Transverse colon (tissue), 4 donors: Measurements from ENCODE around the gene PAX7.

Experiments used
- POLR2A ChIP-seq: fragments of 450-650 bp; IDR thresholded peaks from one replicate; pipeline ENCODE4 v1.6.1; 2016; ENCODE audit warnings: antibody characterized with exemption, mild to moderate bottlenecking, moderate library complexity
- POLR2AphosphoS5 ChIP-seq, 3 donors: sonication (generic); formaldehyde crosslinking; IDR thresholded peaks; one replicate each; pipeline ENCODE4 v1.6.1; 2016; ENCODE audit warnings: antibody characterized with exemption in 3 of 3
- TF ChIP-seq, protein P1 (sequence below), 5 experiments: fragments of 200-600 bp in 3 of 5; fragments of 450-650 bp in 2 of 5; sonication (generic) in 3 of 5; IDR thresholded peaks; 1 replicate in 2 of 5; 2 replicates in 3 of 5; pipeline ENCODE4 v1.5.1; 2016 to 2017; ENCODE audit warnings: antibody characterized with exemption in 5 of 5, inconsistent platforms in 3 of 5, mild to moderate bottlenecking in 2 of 5, moderate library complexity in 1 of 5

DNA sequence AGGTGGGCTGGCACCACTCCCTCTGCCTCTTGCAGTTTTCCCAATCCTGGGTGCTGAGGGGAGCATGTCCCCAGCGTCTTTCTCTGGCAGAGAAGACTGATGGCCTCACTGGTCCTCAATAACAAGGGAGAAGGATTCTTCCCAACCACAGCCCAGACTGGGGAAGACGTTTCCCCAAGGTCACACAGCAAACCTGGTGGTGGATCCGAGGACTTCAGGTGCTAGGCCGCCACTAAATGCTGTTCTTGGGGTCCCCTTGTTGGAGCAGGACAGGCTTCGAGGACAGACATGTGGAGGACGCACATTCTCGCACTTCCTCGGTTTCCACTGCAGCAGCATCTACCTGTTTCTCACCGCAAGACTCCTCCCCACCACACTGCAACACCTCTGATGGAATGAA is 30.9 kb upstream of the PAX7 start:
- TF ChIP-seq, protein P1, sequence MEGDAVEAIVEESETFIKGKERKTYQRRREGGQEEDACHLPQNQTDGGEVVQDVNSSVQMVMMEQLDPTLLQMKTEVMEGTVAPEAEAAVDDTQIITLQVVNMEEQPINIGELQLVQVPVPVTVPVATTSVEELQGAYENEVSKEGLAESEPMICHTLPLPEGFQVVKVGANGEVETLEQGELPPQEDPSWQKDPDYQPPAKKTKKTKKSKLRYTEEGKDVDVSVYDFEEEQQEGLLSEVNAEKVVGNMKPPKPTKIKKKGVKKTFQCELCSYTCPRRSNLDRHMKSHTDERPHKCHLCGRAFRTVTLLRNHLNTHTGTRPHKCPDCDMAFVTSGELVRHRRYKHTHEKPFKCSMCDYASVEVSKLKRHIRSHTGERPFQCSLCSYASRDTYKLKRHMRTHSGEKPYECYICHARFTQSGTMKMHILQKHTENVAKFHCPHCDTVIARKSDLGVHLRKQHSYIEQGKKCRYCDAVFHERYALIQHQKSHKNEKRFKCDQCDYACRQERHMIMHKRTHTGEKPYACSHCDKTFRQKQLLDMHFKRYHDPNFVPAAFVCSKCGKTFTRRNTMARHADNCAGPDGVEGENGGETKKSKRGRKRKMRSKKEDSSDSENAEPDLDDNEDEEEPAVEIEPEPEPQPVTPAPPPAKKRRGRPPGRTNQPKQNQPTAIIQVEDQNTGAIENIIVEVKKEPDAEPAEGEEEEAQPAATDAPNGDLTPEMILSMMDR (IDR thresholded peaks at IDR 0.05), result no peak
- no peak for TF ChIP-seq POLR2AphosphoS5 (IDR thresholded peaks at IDR 0.05)
- no peak for TF ChIP-seq POLR2A
